Chondrocyte (in vitro differentiated cells): ENCODE measurements around the gene SYNGR1. TPM values are rescaled to one million over a fixed set of nuclear protein-coding genes. Genes with fewer than 3 reads are reported as not detected.

Experiments
- DNase-seq: peaks from one replicate; pipeline ENCODE4 v3.0.0; 2021; ENCODE audit warnings: mixed read lengths, low spot score
- H3K27ac Mint-ChIP-seq: one replicate; pipeline ENCODE4 v1.8.0; 2021; ENCODE audit warnings: mild to moderate bottlenecking, moderate library complexity, mixed read lengths; ENCODE audit not compliant: unreplicated experiment
- H3K27me3 Mint-ChIP-seq: 2 replicates; pipeline ENCODE4 v1.8.0; 2021; ENCODE audit warnings: low read depth, mixed read lengths
- H3K36me3 Mint-ChIP-seq: 2 replicates; pipeline ENCODE4 v1.8.0; 2021; ENCODE audit warnings: low read depth, mixed read lengths
- H3K4me1 Mint-ChIP-seq: 2 replicates; pipeline ENCODE4 v1.8.0; 2021; ENCODE audit warnings: low read depth, mild to moderate bottlenecking, mixed read lengths
- H3K4me3 Mint-ChIP-seq: one replicate; pipeline ENCODE4 v1.8.0; 2021; ENCODE audit warnings: mild to moderate bottlenecking, moderate library complexity, mixed read lengths; ENCODE audit not compliant: unreplicated experiment
- H3K9me3 Mint-ChIP-seq: 2 replicates; pipeline ENCODE4 v1.8.0; 2021; ENCODE audit warnings: low read depth, mixed read lengths
- CTCF ChIP-seq: fragments of 200-600 bp; sonication (generic); IDR thresholded peaks from 2 replicates; pipeline ENCODE4 v1.5.0; 2021; ENCODE audit warnings: antibody characterized with exemption, mild to moderate bottlenecking, moderate library complexity
- total RNA-seq: library from RNA; stranded (reverse); gene quantifications from 3 replicates; pipeline ENCODE4 v1.2.1, GENCODE V29; 2021

The SYNGR1 gene
- total RNA-seq, 1 donor from 2014 or later = 18.4 TPM

- Mint-ChIP-seq H3K4me1 (peaks cover 37% of the 10 kb centered on the region), H3K9me3 (no peaks in the 10 kb centered on the region), H3K36me3 (no peaks in the 10 kb centered on the region), H3K27ac (no peak overlapping the region), H3K27me3 (no peaks in the 10 kb centered on the region), H3K4me3 (no peak overlapping the region)
- TF ChIP-seq CTCF = no peak
- DNase-seq = no peak
Observed at GRCh38 chr22:39363751-39364515, 14.1 kb downstream of the SYNGR1 start.

- no peaks in the 10 kb centered on the region for H3K27me3 Mint-ChIP-seq
- no peaks in the 10 kb centered on the region for H3K36me3 Mint-ChIP-seq
- H3K4me3 Mint-ChIP-seq = no peak overlapping the region
- no peak for DNase-seq
- H3K9me3 Mint-ChIP-seq = no peaks in the 10 kb centered on the region
- H3K4me1 Mint-ChIP-seq = peaks cover 37% of the 10 kb centered on the region
- TF ChIP-seq CTCF = peak; percentile 67
- H3K27ac Mint-ChIP-seq = peak overlapping the region; percentile 71
Observed at GRCh38 chr22:39364714-39365491, 15.1 kb downstream of the SYNGR1 start.

GRCh38 chr22:39365492-39365780 is 15.6 kb downstream of the SYNGR1 start:
- Mint-ChIP-seq H3K4me1 (peaks cover 36% of the 10 kb centered on the region), H3K27ac (no peak overlapping the region), H3K4me3 (no peak overlapping the region)

GRCh38 chr22:39367035-39367434 is 17.2 kb downstream of the SYNGR1 start:
- TF ChIP-seq CTCF = no peak
- H3K27me3 Mint-ChIP-seq = no peaks in the 10 kb centered on the region
- H3K27ac Mint-ChIP-seq = no peak overlapping the region
- no peak for DNase-seq
- H3K36me3 Mint-ChIP-seq = no peaks in the 10 kb centered on the region
- H3K4me1 Mint-ChIP-seq = peaks cover 28% of the 10 kb centered on the region
- H3K4me3 Mint-ChIP-seq = no peak overlapping the region
- H3K9me3 Mint-ChIP-seq = no peaks in the 10 kb centered on the region

More at GRCh38 chr22:39365492-39365780, 15.6 kb downstream of the SYNGR1 start:
- no peak for DNase-seq
- no peaks in the 10 kb centered on the region for H3K36me3 Mint-ChIP-seq
- TF ChIP-seq CTCF = no peak
- H3K9me3 Mint-ChIP-seq = no peaks in the 10 kb centered on the region
- H3K27me3 Mint-ChIP-seq = no peaks in the 10 kb centered on the region

GRCh38 chr22:39368461-39368911 is 18.7 kb downstream of the SYNGR1 start:
- no peak overlapping the region for H3K27ac Mint-ChIP-seq
- no peaks in the 10 kb centered on the region for H3K9me3 Mint-ChIP-seq
- no peak for TF ChIP-seq CTCF
- no peak overlapping the region for H3K4me3 Mint-ChIP-seq
- no peaks in the 10 kb centered on the region for H3K27me3 Mint-ChIP-seq
- H3K4me1 Mint-ChIP-seq = peaks cover 19% of the 10 kb centered on the region
- H3K36me3 Mint-ChIP-seq = no peaks in the 10 kb centered on the region
- no peak for DNase-seq
